NCI-H748 treated with DMSO at 0.1 percent for 48 hours (cell line): Measurements from ENCODE around the gene TMEM236.

Experiments used
- DNase-seq: peaks from one replicate; lab custom pipeline; 2025; lab: John Stamatoyannopoulos, UW

The TMEM236 gene

GRCh38 chr10:17740668-17741067, 11.3 kb upstream of the TMEM236 start:
- no peak for DNase-seq

- no peak for DNase-seq
Measured at GRCh38 chr10:17742918-17743317, 9.1 kb upstream of the TMEM236 start.

- no peak for DNase-seq
Measured at GRCh38 chr10:17743437-17743836, 8.6 kb upstream of the TMEM236 start.

- DNase-seq: no peak
Measured at GRCh38 chr10:17744341-17744861, 7.6 kb upstream of the TMEM236 start.

- no peak for DNase-seq
Measured at GRCh38 chr10:17747883-17748550, 4.0 kb upstream of the TMEM236 start.

- DNase-seq: no peak
Measured at GRCh38 chr10:17749890-17750289, 2.1 kb upstream of the TMEM236 start.

GRCh38 chr10:17756557-17757217, 4.7 kb downstream of the TMEM236 start:
- no peak for DNase-seq

- no peak for DNase-seq
Measured at GRCh38 chr10:17758200-17758599, 6.2 kb downstream of the TMEM236 start.

GRCh38 chr10:17758896-17759295, 6.9 kb downstream of the TMEM236 start:
- no peak for DNase-seq

GRCh38 chr10:17764142-17764541, 12.1 kb downstream of the TMEM236 start:
- no peak for DNase-seq

- no peak for DNase-seq
Measured at GRCh38 chr10:17765602-17766001, 13.6 kb downstream of the TMEM236 start.

GRCh38 chr10:17766731-17767130, 14.7 kb downstream of the TMEM236 start:
- DNase-seq: no peak

- DNase-seq: no peak
Measured at GRCh38 chr10:17768496-17768895, 16.5 kb downstream of the TMEM236 start.

GRCh38 chr10:17768957-17769356, 17.0 kb downstream of the TMEM236 start:
- no peak for DNase-seq

- no peak for DNase-seq
Measured at GRCh38 chr10:17771017-17771416, 19.0 kb downstream of the TMEM236 start.

GRCh38 chr10:17779784-17780183, 27.8 kb downstream of the TMEM236 start:
- DNase-seq: no peak

GRCh38 chr10:17780727-17781126, 28.7 kb downstream of the TMEM236 start:
- no peak for DNase-seq

- no peak for DNase-seq
Measured at GRCh38 chr10:17781856-17782255, 29.9 kb downstream of the TMEM236 start.

GRCh38 chr10:17782921-17783665, 31.1 kb downstream of the TMEM236 start:
- DNase-seq: no peak

GRCh38 chr10:17783751-17784150, 31.8 kb downstream of the TMEM236 start:
- no peak for DNase-seq

- no peak for DNase-seq
Measured at GRCh38 chr10:17784688-17785087, 32.7 kb downstream of the TMEM236 start.

GRCh38 chr10:17785276-17785930, 33.4 kb downstream of the TMEM236 start:
- DNase-seq: no peak
